Cardiac fibroblast (primary cell): ENCODE results near the gene SMAP1.

Experiments used
- DNase-seq, 2 donors: peaks; one replicate each; pipeline versions ENCODE4 v3.0.0 to v3.0.0-alpha.2; 2010; ENCODE audit warnings: low read depth in 2 of 2
- H3K4me3 ChIP-seq, 2 donors: replicated peaks in 1 of 2; 1 replicate in 1 of 2; 2 replicates in 1 of 2; pipeline ENCODE4 v1.5.1; 2011; ENCODE audit warnings: low read depth in 2 of 2, low read length in 2 of 2, mild to moderate bottlenecking in 2 of 2, moderate library complexity in 1 of 2
- TF ChIP-seq, protein P1 (sequence below): IDR thresholded peaks from one replicate; pipeline ENCODE4 v1.5.1; 2011; ENCODE audit warnings: low read depth, mild to moderate bottlenecking, low read length, inconsistent platforms

Gene SMAP1

DNA sequence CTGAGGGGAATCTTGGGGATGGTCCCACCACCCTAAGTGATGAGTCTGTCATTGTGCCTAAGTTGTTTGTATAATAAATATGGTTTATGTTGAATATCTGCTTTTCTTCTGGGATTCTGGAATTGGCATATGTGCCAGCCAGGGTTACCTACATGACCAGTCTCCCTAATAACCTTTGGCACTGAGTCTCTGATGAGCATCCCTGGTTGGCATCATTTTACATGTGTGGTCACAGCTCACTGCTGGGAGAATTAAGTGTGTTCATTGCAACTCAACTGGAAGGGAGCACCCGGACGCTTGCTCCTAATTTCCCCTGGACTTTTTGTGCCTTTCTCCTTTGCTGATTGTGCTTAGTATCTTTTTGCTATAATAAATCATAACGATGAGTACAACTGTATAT, 8.1 kb downstream of the SMAP1 start:
- TF ChIP-seq, protein P1, sequence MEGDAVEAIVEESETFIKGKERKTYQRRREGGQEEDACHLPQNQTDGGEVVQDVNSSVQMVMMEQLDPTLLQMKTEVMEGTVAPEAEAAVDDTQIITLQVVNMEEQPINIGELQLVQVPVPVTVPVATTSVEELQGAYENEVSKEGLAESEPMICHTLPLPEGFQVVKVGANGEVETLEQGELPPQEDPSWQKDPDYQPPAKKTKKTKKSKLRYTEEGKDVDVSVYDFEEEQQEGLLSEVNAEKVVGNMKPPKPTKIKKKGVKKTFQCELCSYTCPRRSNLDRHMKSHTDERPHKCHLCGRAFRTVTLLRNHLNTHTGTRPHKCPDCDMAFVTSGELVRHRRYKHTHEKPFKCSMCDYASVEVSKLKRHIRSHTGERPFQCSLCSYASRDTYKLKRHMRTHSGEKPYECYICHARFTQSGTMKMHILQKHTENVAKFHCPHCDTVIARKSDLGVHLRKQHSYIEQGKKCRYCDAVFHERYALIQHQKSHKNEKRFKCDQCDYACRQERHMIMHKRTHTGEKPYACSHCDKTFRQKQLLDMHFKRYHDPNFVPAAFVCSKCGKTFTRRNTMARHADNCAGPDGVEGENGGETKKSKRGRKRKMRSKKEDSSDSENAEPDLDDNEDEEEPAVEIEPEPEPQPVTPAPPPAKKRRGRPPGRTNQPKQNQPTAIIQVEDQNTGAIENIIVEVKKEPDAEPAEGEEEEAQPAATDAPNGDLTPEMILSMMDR = no peak
- DNase-seq = no peak

DNA sequence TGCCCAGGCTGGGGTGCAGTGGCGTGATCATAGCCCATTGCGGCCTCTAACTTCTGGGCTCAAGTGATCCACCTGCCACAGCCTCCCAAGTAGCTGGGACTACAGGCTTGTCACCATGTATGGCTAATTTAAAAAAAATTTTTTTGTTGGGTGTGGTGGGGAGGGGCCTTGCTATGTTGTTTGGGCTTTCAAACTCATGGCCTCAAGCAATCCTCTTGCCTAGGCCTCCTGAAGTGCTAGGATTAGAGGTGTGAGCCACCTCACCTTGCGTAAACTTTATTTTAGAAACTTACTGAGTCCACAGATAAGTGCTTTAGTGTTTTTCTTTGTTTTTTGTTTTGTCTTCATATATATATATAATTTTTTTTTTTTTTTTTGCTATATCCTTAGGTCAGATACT, 9.1 kb downstream of the SMAP1 start:
- no peak for DNase-seq
- H3K4me3 ChIP-seq = no peak overlapping the region
- TF ChIP-seq, protein P1 = no peak

More for the DNA sequence above, 8.1 kb downstream of the SMAP1 start:
- H3K4me3 ChIP-seq = no peak overlapping the region

DNA sequence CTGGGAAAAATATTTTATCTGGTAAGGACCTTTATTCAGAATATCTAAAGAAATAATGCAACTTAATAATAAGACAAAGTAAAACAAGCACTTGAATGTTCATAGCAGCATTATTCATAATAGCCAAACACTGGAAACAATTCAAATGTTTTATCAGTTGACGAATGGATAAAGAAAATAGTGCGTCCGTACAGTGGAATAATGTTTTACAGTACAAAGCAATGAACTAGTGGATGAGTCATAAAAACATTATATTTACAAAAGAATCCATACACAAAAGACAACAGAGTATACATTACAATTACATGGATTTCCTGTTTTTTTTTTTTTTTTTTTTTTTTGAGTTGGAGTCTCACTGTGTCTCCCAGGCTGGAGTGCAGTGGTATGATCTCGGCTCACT, 12.7 kb downstream of the SMAP1 start:
- H3K4me3 ChIP-seq = no peak overlapping the region
- peak; percentile 20 to 54 for DNase-seq
- TF ChIP-seq, protein P1 = no peak

- TF ChIP-seq, protein P1 = no peak
- no peak overlapping the region for H3K4me3 ChIP-seq
- no peak for DNase-seq
These were observed 17.3 kb downstream of the SMAP1 start for GRCh38 chr6:70684794-70685493.

- DNase-seq = no peak
- H3K4me3 ChIP-seq = no peak overlapping the region
- TF ChIP-seq, protein P1 = no peak
These were observed 18.0 kb downstream of the SMAP1 start for GRCh38 chr6:70685494-70686180.

DNA sequence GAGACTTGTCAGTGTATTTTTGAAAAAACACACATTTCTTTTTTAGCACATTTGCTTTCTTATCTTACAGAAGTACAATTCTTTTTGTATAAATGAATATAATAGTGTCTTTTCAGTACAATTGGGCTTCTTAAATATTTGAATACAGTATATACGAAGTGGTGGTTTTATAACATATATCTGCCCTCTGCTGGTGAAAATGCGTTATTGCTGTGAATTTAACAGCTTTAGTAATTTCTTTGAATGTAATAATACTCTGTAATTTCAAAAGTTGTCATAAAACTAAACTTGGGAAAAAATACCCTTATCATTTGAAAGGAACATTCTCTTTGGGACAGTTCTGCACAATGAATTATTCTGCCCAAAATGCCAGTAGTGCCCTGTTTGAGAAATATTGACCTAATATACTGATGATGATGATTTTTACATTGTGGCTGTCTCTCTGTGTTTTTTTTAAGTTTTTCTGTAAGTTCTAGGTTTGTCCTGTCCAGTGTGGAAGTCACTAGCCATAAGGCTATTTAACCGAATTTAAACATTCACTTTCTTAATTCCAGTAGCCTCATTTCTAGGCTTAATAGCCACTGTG, 19.0 kb downstream of the SMAP1 start:
- no peak overlapping the region for H3K4me3 ChIP-seq
- TF ChIP-seq, protein P1 = peak; percentile 57
- peak; percentile 59 to 66 for DNase-seq
